ENCODE measurements around the gene NLGN3.

GRCh38 chrX:71198066-71198465 lies 53.4 kb downstream of the NLGN3 start:
- TF ChIP-seq, protein P1, sequence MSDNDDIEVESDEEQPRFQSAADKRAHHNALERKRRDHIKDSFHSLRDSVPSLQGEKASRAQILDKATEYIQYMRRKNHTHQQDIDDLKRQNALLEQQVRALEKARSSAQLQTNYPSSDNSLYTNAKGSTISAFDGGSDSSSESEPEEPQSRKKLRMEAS (IDR thresholded peaks at IDR 0.05; ENCODE audit: insufficient read depth, insufficient read length): no peak
- TF ChIP-seq CTCF (IDR thresholded peaks at IDR 0.05; ENCODE audit: extremely low read depth in 1 of 2, insufficient read depth in 1 of 2, low read depth in 1 of 2, low read length in 2 of 2): no peak
- TF ChIP-seq EZH2 (IDR thresholded peaks at IDR 0.05; ENCODE audit: borderline replicate concordance, low read depth, low read length, severe bottlenecking): no peak
- TF ChIP-seq POLR2A (IDR thresholded peaks at IDR 0.05; ENCODE audit: low read depth, low read length): no peak
- no peak for TF ChIP-seq FOS (IDR thresholded peaks at IDR 0.05; ENCODE audit: borderline replicate concordance, insufficient read depth, low read length)
- no peak for TF ChIP-seq POLR2AphosphoS5 (IDR thresholded peaks at IDR 0.05; ENCODE audit: insufficient read depth, low read depth, low read length)
- no peak for TF ChIP-seq MYC (IDR thresholded peaks at IDR 0.05; ENCODE audit: low read depth, low read length)
- no peak for TF ChIP-seq GATA2 (IDR thresholded peaks at IDR 0.05; ENCODE audit: insufficient read depth, insufficient read length, low read depth, low read length)
